Epithelial cell of esophagus (primary cell): Measurements from ENCODE around the gene DCTN3.

Source experiments
- DNase-seq: peaks from one replicate; pipeline ENCODE4 v3.0.0; 2010; ENCODE audit warnings: low read depth
- H3K4me3 ChIP-seq: 2 replicates; pipeline ENCODE4 v1.5.1; 2011; ENCODE audit warnings: mild to moderate bottlenecking, low read length, control low read depth
- TF ChIP-seq, protein P1 (sequence below): IDR thresholded peaks from 2 replicates; pipeline ENCODE4 v1.5.1; 2011; ENCODE audit warnings: low read depth, mild to moderate bottlenecking, low read length, control low read depth, inconsistent platforms; ENCODE audit not compliant: insufficient read depth; ENCODE audit errors: missing control alignments

Gene DCTN3

DNA sequence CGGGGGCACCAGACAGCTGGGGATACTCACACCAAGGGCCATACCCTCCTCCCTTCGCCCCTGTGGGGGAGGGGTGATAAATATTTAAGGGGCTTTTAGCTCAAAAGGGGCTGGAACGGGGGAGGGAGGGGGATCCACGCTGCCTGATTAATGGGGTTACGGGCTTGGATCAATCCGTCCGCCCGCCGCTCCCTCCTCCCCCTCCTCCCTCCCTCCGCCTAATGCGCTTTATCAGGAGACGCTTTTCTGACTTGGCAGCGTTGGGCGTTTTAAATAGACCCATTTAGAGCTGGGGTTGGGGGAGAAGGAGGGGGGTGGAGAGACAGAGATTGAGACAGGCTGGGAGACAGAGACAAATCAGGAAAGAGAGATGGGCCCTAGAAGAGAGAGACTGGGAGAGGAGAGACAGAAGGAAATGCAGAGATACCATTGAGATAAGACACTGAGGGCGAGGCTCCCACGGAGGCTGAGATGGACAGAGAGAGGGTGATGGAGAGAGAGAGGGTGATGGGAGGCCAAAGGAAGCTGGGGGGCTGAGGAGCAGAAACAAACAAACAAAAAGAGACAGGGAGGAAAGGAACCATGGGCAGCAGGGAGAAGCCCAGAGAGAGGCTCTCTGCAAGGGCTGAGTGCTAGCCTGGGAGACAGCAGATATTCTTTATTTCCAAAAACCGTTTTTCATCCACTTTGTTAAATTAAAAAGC lies 41.0 kb downstream of the DCTN3 start:
- DNase-seq: no peak
- TF ChIP-seq, protein P1, sequence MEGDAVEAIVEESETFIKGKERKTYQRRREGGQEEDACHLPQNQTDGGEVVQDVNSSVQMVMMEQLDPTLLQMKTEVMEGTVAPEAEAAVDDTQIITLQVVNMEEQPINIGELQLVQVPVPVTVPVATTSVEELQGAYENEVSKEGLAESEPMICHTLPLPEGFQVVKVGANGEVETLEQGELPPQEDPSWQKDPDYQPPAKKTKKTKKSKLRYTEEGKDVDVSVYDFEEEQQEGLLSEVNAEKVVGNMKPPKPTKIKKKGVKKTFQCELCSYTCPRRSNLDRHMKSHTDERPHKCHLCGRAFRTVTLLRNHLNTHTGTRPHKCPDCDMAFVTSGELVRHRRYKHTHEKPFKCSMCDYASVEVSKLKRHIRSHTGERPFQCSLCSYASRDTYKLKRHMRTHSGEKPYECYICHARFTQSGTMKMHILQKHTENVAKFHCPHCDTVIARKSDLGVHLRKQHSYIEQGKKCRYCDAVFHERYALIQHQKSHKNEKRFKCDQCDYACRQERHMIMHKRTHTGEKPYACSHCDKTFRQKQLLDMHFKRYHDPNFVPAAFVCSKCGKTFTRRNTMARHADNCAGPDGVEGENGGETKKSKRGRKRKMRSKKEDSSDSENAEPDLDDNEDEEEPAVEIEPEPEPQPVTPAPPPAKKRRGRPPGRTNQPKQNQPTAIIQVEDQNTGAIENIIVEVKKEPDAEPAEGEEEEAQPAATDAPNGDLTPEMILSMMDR: no peak
- no peak overlapping the region for H3K4me3 ChIP-seq

DNA sequence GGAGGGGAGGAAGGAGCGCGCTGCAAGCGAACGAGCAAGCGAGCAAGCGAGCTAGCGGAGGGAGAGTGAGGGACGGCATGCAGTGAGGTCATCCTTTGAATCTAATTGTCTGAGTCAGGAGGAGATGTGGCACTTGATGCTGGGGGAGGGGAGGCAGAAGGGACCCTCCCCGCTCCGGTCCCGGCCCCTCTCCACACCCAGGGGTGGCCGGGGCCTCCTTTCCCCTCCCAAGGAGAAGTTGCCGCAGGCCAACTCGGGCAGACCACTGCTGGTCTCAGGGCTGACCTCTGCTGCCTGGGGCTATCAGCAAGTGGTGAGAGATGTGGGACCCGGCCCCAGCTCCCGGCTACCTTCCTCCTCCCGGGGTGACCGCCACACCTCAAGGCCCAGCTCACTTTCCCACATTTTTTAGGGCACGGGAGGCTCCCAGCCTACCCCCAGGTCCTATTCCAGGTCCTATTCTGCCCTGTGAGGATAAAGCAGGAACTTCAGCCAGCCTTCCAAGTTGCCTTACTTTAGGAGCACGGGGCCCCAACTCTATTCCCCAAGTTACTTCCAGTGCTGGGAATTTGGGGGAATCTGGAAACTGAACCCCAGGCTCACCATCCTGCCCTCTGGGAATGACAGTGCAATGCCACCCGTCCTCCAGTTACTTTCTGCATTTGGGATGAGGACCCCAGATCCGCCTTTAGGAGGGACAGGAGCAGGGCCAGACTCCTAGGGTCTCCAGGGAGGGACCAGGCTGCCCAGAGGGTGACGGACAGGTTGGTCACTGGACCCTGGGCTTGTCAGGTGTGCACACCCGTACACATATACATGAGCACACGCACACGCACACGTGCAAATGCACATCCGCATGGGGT lies 41.8 kb downstream of the DCTN3 start:
- H3K4me3 ChIP-seq: no peak overlapping the region
- TF ChIP-seq, protein P1: no peak
- peak; percentile 58 for DNase-seq

DNA sequence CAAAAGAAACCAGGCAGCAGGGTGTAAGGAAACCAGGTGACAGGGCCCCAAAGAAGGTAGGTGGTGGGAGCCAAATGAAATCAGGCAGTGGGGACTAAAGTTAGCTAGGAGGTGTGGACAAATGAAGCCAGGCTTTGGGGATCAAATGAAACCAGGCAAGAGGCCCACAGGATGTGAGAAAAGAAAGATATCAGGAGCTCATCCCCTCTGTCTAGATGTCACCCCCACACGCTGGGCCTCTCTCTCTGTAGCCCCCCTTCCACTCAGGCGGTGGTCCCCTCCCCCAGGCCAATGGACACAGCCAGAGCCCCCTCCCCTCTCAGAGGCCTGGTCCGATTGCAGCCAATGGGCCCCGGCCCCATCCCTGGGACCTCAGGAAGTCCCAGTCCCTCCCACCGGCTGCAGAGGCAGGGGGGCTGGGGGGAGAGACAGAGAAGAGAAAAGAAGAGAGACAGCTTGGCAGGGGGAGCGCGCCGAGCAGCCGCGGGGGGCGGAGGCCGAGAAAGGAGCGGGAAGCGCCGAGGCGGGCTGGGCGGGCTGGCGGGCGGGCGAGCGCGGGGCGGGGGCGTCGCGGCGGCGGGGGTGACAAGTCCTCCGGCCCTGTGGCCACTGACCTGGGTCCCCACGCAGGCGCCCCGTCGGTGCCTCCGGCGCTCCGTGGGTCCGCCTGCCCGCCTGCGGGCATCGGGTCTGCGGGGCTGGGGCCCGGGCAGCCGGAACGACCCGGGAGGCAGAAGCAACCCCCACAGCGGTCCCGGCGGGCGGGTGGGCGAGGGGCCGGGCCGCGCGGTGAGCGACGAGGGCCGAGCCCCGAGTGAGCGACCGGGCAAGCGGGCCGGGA lies 42.7 kb downstream of the DCTN3 start:
- DNase-seq: no peak
- no peak overlapping the region for H3K4me3 ChIP-seq
- TF ChIP-seq, protein P1: no peak

DNA sequence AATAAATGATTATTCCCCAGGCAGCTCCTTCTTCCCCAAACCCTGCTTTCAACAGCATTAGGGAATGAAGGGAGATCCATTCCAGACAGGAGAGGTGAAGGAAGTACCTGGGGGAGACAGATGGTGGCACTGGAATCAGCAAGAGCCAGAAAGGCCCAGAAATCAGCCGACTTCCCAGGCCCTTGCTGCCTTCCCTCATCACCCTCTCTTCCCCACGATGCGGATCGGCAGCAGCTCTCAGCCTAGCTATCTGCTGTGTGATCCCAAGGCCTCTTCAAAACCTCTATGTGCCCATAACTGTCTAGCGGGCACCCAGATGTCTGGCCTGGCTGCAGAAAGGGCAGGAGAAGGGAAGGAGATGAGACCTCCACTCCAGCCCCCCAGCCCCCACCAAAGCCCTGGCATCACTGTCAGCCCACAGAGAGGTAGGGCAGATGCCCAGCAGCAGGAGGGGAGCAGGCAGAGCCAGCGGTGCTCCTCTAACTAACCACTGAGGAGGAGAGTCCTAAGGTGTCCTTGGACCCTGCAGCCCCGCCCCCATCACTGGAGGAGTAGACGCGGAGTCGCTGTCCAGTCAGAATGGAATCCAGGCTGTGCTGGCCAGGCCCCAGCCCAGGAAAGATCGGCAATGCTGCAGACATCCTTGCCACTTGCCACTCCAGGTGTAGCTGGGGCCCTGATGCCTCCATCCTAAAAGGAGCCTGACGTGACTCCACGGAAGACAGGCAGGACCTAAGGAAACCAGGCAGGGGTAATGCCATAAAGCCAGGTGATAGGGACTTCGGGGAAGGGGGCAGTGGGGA lies 43.5 kb downstream of the DCTN3 start:
- no peak overlapping the region for H3K4me3 ChIP-seq
- no peak for DNase-seq
- TF ChIP-seq, protein P1: no peak

DNA sequence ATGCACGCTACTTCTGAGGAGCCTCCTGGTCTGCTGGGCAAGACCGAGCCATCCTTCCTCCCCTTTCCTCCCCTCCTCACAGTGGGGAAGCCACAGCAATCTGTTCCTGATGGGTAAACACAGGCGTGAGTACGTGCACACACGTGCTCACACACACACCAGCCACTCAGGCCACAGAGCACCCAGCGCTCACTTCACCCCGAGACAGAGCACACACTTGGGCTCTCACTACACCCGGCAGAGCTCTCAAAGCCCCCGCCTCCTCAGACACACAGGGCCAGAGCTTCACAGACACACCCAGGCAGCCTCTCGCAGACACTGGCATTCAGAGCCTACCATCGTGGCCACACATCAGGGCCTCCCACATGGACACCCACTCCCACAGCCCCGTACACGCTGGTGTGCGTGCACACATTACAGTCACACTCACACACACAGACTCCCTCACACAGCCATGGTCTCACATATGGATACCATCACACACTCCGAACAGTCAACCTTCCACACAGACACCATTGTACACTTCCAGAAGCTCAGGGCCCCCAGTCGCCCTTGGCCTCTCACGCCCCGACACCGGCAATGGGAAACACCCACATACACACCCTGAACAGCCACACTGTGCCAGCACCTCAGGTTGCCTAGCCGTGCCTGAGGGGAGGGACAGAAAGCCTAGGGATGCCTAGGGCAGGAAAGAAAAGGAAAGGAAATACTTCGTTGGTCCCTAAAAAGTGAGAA lies 44.3 kb downstream of the DCTN3 start:
- H3K4me3 ChIP-seq: no peak overlapping the region
- TF ChIP-seq, protein P1: no peak
- DNase-seq: no peak
